ENCODE measurements around the gene CCHCR1. TPM values are rescaled to one million over a fixed set of nuclear protein-coding genes. Genes with fewer than 3 reads are reported as not detected.
A peak's percentile ranks its signal among the peaks of the same experiment; 100 is the strongest.

Gene CCHCR1
- total RNA-seq, 1 donor from 2014 or later = 12.3 TPM

GRCh38 chr6:31118178-31118577 lies 39.4 kb downstream of the CCHCR1 start:
- ATAC-seq (no peak), DNase-seq (ENCODE audit: missing footprints) (no peak)
- intact Hi-C loops (cut with DNase I) = no loop called here

- intact Hi-C loops (cut with DNase I) = no loop called here
- no peak for DNase-seq (ENCODE audit: missing footprints)
- peak; percentile 31 for ATAC-seq
Observed at GRCh38 chr6:31116661-31117385, 40.8 kb downstream of the CCHCR1 start.

GRCh38 chr6:31115941-31116560 lies 41.6 kb downstream of the CCHCR1 start:
- DNase-seq (ENCODE audit: missing footprints) (no peak), ATAC-seq (no peak)
- intact Hi-C loops (cut with DNase I) = no loop called here

- no peak for ATAC-seq
Observed at GRCh38 chr6:31114970-31115849, 42.4 kb downstream of the CCHCR1 start.

GRCh38 chr6:31114541-31114878 lies 43.1 kb downstream of the CCHCR1 start, which contains the start of gene PSORS1C1:
Gene PSORS1C1 (plus strand): TSS chr6:31114800. CDS start chr6:31129633, 14,833 bp downstream.
- peak; percentile 96 for ATAC-seq
- peak; percentile 92 for DNase-seq (ENCODE audit: missing footprints)
- intact Hi-C loops (cut with DNase I) = no loop called here

More at GRCh38 chr6:31114970-31115849, 42.4 kb downstream of the CCHCR1 start:
- intact Hi-C loops (cut with DNase I) = no loop called here
- no peak for DNase-seq (ENCODE audit: missing footprints)

GRCh38 chr6:31113861-31114540 lies 43.6 kb downstream of the CCHCR1 start:
- no peak for DNase-seq (ENCODE audit: missing footprints)
- no peak for ATAC-seq
- intact Hi-C loops (cut with DNase I) = no loop called here

- ATAC-seq = no peak
- no peak for DNase-seq (ENCODE audit: missing footprints)
- intact Hi-C loops (cut with DNase I) = no loop called here
Observed at GRCh38 chr6:31112478-31112877, 45.1 kb downstream of the CCHCR1 start, which contains the start of gene C6orf15. Gene C6orf15 (minus strand): TSS chr6:31112575. CDS start chr6:31112555, 20 bp downstream.

GRCh38 chr6:31111712-31112111 lies 45.9 kb downstream of the CCHCR1 start:
- ATAC-seq (no peak), DNase-seq (ENCODE audit: missing footprints) (no peak)
- intact Hi-C loops (cut with DNase I) = no loop called here

GRCh38 chr6:31110825-31111582 lies 46.6 kb downstream of the CCHCR1 start:
- DNase-seq (ENCODE audit: missing footprints) = no peak
- no peak for ATAC-seq
- intact Hi-C loops (cut with DNase I) = no loop called here

GRCh38 chr6:31107052-31107451 lies 50.5 kb downstream of the CCHCR1 start:
- ATAC-seq = no peak
- intact Hi-C loops (cut with DNase I) = no loop called here

GRCh38 chr6:31103136-31103535 lies 54.5 kb downstream of the CCHCR1 start:
- intact Hi-C loops (cut with DNase I) = no loop called here
- no peak for DNase-seq (ENCODE audit: missing footprints)
- ATAC-seq = no peak

More at GRCh38 chr6:31107052-31107451, 50.5 kb downstream of the CCHCR1 start:
- no peak for DNase-seq (ENCODE audit: missing footprints)

- DNase-seq (ENCODE audit: missing footprints) = no peak
- intact Hi-C loops (cut with DNase I) = no loop called here
Observed at GRCh38 chr6:31098449-31098938, 59.1 kb downstream of the CCHCR1 start.

GRCh38 chr6:31096656-31097055 lies 60.9 kb downstream of the CCHCR1 start:
- DNase-seq (ENCODE audit: missing footprints) (no peak), ATAC-seq (no peak)
- intact Hi-C loops (cut with DNase I) = no loop called here

More at GRCh38 chr6:31098449-31098938, 59.1 kb downstream of the CCHCR1 start:
- ATAC-seq = no peak

- no peak for ATAC-seq
- no peak for DNase-seq (ENCODE audit: missing footprints)
- intact Hi-C loops (cut with DNase I) = no loop called here
Observed at GRCh38 chr6:31096215-31096614, 61.4 kb downstream of the CCHCR1 start.

- DNase-seq (ENCODE audit: missing footprints) = no peak
- no peak for ATAC-seq
- intact Hi-C loops (cut with DNase I) = no loop called here
Observed at GRCh38 chr6:31094389-31094881, 63.2 kb downstream of the CCHCR1 start.

GRCh38 chr6:31092769-31093505 lies 64.7 kb downstream of the CCHCR1 start:
- intact Hi-C loops (cut with DNase I) = no loop called here
- no peak for ATAC-seq
- no peak for DNase-seq (ENCODE audit: missing footprints)

All from Right ventricle myocardium inferior (tissue), 1 donor.